Activated CD8-positive, alpha-beta T cell treated with anti-CD3 and anti-CD28 coated beads for 36 hours (primary cell): ENCODE data around the gene CRACDL. TPM values are rescaled to one million over a fixed set of nuclear protein-coding genes. Genes with fewer than 3 reads are reported as not detected.

Experiments
- ATAC-seq: fragments of 200-7000 bp; cut with Tn5 transposase; one replicate; pipeline ENCODE4 v1.10.0; 2021; ENCODE audit warnings: mild to moderate bottlenecking, moderate library complexity
- CTCF ChIA-PET: fragments of 350-600 bp; sonication (Branson Sonifier 250); formaldehyde crosslinking; loops from one replicate; lab custom pipeline; 2021; ENCODE audit warnings: antibody characterized with exemption; lab: Charles Lee
- POLR2A ChIA-PET: fragments of 350-600 bp; sonication (Branson Sonifier 250); formaldehyde crosslinking; loops from one replicate; lab custom pipeline; 2021; ENCODE audit warnings: antibody characterized with exemption; lab: Charles Lee
- DNase-seq: peaks from one replicate; pipeline ENCODE4 v3.0.0-alpha.2; 2020
- H3K27ac Mint-ChIP-seq: one replicate; pipeline ENCODE4 v1.8.0; 2021; ENCODE audit warnings: mild to moderate bottlenecking, mixed read lengths
- H3K27me3 Mint-ChIP-seq: one replicate; pipeline ENCODE4 v1.8.0; 2021; ENCODE audit warnings: mixed read lengths
- H3K36me3 Mint-ChIP-seq: one replicate; pipeline ENCODE4 v1.8.0; 2021; ENCODE audit warnings: low read depth, mixed read lengths
- H3K4me1 Mint-ChIP-seq: one replicate; pipeline ENCODE4 v1.8.0; 2021; ENCODE audit warnings: low read depth, mixed read lengths
- H3K4me3 Mint-ChIP-seq: one replicate; pipeline ENCODE4 v1.8.0; 2021; ENCODE audit warnings: mild to moderate bottlenecking, moderate library complexity, mixed read lengths
- H3K9me3 Mint-ChIP-seq: one replicate; pipeline ENCODE4 v1.8.0; 2021; ENCODE audit warnings: mixed read lengths
- intact Hi-C: fragments of 100-400 bp; cut with micrococcal nuclease; formaldehyde crosslinking; loops from one replicate; pipeline ENCODE4 v1.10.0; 2022
- total RNA-seq, 2 experiments: library from RNA; stranded (reverse); gene quantifications; one replicate each; pipeline ENCODE4 v1.2.3, GENCODE V29; 2021
- TF ChIP-seq, protein P1 (sequence below): fragments of 200-600 bp; IDR thresholded peaks from one replicate; pipeline ENCODE4 v1.8.0; 2022; ENCODE audit warnings: antibody characterized with exemption, mild to moderate bottlenecking

Gene CRACDL
- total RNA-seq, 2 experiments from 2014 or later: 0.09 to 0.38 TPM

DNA sequence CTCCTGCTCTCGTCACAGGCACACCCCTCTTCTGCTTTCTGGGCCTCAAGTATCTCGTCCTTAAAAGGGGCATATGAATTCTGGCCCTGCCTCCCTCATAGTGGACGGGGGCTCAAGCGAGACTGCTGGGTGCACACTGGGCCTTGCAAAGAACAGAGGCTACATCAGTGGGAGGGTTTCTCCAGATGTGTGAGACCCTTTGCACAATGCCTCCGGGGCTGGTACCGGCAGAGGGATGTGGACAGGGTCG, 25.0 kb downstream of the CRACDL start:
- H3K4me1 Mint-ChIP-seq: peaks cover 45% of the 10 kb centered on the region
- H3K27me3 Mint-ChIP-seq: peaks cover 31% of the 10 kb centered on the region
- CTCF ChIA-PET: no interaction called here
- ATAC-seq (no peak), DNase-seq (no peak)
- intact Hi-C loops: no loop called here
- H3K36me3 Mint-ChIP-seq: no peaks in the 10 kb centered on the region
- POLR2A ChIA-PET: no interaction called here
- H3K4me3 Mint-ChIP-seq: no peak overlapping the region
- H3K9me3 Mint-ChIP-seq: no peaks in the 10 kb centered on the region
- TF ChIP-seq, protein P1, sequence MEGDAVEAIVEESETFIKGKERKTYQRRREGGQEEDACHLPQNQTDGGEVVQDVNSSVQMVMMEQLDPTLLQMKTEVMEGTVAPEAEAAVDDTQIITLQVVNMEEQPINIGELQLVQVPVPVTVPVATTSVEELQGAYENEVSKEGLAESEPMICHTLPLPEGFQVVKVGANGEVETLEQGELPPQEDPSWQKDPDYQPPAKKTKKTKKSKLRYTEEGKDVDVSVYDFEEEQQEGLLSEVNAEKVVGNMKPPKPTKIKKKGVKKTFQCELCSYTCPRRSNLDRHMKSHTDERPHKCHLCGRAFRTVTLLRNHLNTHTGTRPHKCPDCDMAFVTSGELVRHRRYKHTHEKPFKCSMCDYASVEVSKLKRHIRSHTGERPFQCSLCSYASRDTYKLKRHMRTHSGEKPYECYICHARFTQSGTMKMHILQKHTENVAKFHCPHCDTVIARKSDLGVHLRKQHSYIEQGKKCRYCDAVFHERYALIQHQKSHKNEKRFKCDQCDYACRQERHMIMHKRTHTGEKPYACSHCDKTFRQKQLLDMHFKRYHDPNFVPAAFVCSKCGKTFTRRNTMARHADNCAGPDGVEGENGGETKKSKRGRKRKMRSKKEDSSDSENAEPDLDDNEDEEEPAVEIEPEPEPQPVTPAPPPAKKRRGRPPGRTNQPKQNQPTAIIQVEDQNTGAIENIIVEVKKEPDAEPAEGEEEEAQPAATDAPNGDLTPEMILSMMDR: no peak
- H3K27ac Mint-ChIP-seq: no peak overlapping the region

- Mint-ChIP-seq H3K27ac (no peak overlapping the region), H3K9me3 (no peaks in the 10 kb centered on the region), H3K27me3 (peaks cover 29% of the 10 kb centered on the region), H3K4me3 (no peak overlapping the region), H3K36me3 (no peaks in the 10 kb centered on the region), H3K4me1 (peaks cover 45% of the 10 kb centered on the region)
- DNase-seq: no peak
- TF ChIP-seq, protein P1: no peak
- CTCF ChIA-PET: no interaction called here
- no peak for ATAC-seq
- intact Hi-C loops: no loop called here
- POLR2A ChIA-PET: no interaction called here
These were observed 25.5 kb downstream of the CRACDL start for GRCh38 chr2:98910349-98911125.

DNA sequence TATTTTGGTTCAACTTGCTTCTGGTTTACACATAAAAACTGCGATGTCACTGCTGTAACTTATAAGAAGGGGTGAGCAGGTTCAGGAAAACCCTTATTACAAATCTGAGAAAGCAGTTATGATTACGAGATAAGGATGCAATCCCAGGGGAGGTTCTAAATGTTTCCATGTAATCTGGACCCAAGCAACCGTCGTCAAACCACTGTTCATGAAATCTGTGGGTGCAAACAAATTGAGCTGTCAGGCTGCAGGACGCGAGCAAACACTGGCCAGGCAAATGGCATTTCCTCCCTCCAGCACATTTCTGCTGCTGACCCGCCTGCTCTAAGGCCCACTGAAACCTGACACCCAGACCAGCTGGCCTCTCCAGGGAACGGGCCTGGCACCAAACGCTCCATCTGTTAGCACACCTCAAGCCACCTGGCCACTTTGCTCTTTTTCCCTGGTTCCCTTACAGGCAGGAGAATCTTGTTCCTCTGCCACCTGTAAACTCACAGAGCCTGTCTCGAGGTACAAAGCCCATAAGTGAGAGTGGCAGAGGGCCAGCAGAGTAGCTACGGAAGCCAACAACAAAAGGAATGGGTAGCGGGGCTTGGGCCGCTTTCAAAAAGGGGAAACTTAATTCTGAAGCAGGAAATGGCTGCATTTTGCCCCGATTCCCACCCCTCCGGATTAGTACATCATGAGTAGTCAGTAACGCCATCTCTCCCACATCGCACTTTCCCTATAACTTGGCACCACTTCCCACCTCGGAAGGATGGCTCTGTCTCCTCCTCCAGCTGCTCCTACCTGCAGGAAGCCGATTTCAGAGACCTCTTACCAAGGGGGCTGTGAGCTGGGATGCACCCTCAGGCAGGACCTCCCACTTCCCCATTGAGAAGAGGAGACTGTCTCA, 26.5 kb downstream of the CRACDL start:
- peaks cover 45% of the 10 kb centered on the region for H3K4me1 Mint-ChIP-seq
- peaks cover 28% of the 10 kb centered on the region for H3K27me3 Mint-ChIP-seq
- TF ChIP-seq, protein P1: no peak
- no peaks in the 10 kb centered on the region for H3K9me3 Mint-ChIP-seq
- DNase-seq (no peak), ATAC-seq (no peak)
- H3K36me3 Mint-ChIP-seq: no peaks in the 10 kb centered on the region
- intact Hi-C loops: no loop called here
- ChIA-PET POLR2A (no interaction called here), CTCF (interaction anchor here (0.8 kb wide), 1 partner anchor 13 kb away, joined by 3 read pairs; no protein-coding TSS in a partner anchor)
- no peak overlapping the region for H3K27ac Mint-ChIP-seq
- H3K4me3 Mint-ChIP-seq: no peak overlapping the region

- POLR2A ChIA-PET: no interaction called here
- H3K27ac Mint-ChIP-seq: no peak overlapping the region
- TF ChIP-seq, protein P1: no peak
- no peak overlapping the region for H3K4me3 Mint-ChIP-seq
- CTCF ChIA-PET: interaction anchor here (0.8 kb wide), 1 partner anchor 13 kb away, joined by 3 read pairs; no protein-coding TSS in a partner anchor
- DNase-seq: no peak
- no peaks in the 10 kb centered on the region for H3K9me3 Mint-ChIP-seq
- intact Hi-C loops: no loop called here
- no peaks in the 10 kb centered on the region for H3K36me3 Mint-ChIP-seq
- ATAC-seq: no peak
- peaks cover 28% of the 10 kb centered on the region for H3K27me3 Mint-ChIP-seq
- peaks cover 45% of the 10 kb centered on the region for H3K4me1 Mint-ChIP-seq
These were observed 27.1 kb downstream of the CRACDL start for GRCh38 chr2:98908931-98909316.
